ENCODE data around the gene SCN1B.

Gene SCN1B

GRCh38 chr19:35030257-35031071 is at the start of gene SCN1B:
Gene SCN1B, plus strand, starts transcription at chr19:35030470. Its CDS starts 351 bp downstream, at chr19:35030821.
- H3K27ac ChIP-seq (ENCODE audit: low read depth in 2 of 2, low read length in 2 of 2): no peak within 1 kb of the TSS

DNA sequence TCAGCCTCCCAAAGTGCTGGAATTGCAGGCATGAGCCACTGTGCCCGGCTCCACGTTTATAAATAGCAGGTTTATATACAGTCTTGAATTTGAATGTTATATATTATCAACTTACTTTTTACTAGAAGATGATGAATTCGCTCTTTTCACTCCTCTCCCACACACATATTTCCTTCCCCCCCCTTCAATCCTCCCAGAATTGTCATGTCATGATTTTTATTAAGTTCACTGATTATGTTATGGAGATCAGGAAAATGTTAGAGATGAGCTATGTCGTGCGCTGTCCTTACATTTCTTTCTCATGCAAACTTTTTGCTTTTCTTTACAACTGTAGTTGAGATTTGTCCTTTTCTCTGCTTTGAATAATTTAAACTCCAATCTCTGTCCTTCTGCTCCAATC is 48.0 kb upstream of the SCN1B start:
- H3K27ac ChIP-seq (ENCODE audit: low read depth in 2 of 2, low read length in 2 of 2): no peak overlapping the region
- no peak overlapping the region for H3K9ac ChIP-seq (ENCODE audit: low read depth in 1 of 2, low read length in 2 of 2)
- peaks cover 0 to 4% of the 10 kb centered on the region in 2 donors for H3K4me1 ChIP-seq (ENCODE audit: control insufficient read depth in 2 of 2, insufficient read depth in 2 of 2, low read length in 2 of 2)
- no peak overlapping the region for H3K4me3 ChIP-seq (ENCODE audit: low read length in 2 of 2)
- H3K36me3 ChIP-seq (ENCODE audit: control insufficient read depth in 2 of 2, insufficient read depth in 2 of 2, low read length in 2 of 2): no peaks in the 10 kb centered on the region
- no peaks in the 10 kb centered on the region for H3K27me3 ChIP-seq (ENCODE audit: control insufficient read depth in 2 of 2, insufficient read depth in 2 of 2, low read length in 2 of 2)
- H3K9me3 ChIP-seq (ENCODE audit: control insufficient read depth in 2 of 2, low read length in 2 of 2): no peaks in the 10 kb centered on the region

More at GRCh38 chr19:35030257-35031071, at the start of gene SCN1B:
- Histone ChIP-seq H3K4me1 (ENCODE audit: control insufficient read depth in 2 of 2, insufficient read depth in 2 of 2, low read length in 2 of 2) (no peaks in the 10 kb centered on the region), H3K27me3 (ENCODE audit: control insufficient read depth in 2 of 2, insufficient read depth in 2 of 2, low read length in 2 of 2) (peaks cover 3 to 10% of the 10 kb centered on the region in 2 donors), H3K9ac (ENCODE audit: low read depth in 1 of 2, low read length in 2 of 2) (no peak within 1 kb of the TSS), H3K4me3 (ENCODE audit: low read length in 2 of 2) (peak within 1 kb of the TSS; percentile 23 to 30), H3K9me3 (ENCODE audit: control insufficient read depth in 2 of 2, low read length in 2 of 2) (no peaks in the 10 kb centered on the region), H3K36me3 (ENCODE audit: control insufficient read depth in 2 of 2, insufficient read depth in 2 of 2, low read length in 2 of 2) (peaks cover 9 to 14% of the 10 kb centered on the region in 2 donors)

GRCh38 chr19:34983786-34984185 is 46.5 kb upstream of the SCN1B start:
- Histone ChIP-seq H3K9me3 (ENCODE audit: control insufficient read depth in 2 of 2, low read length in 2 of 2) (no peaks in the 10 kb centered on the region), H3K27me3 (ENCODE audit: control insufficient read depth in 2 of 2, insufficient read depth in 2 of 2, low read length in 2 of 2) (no peaks in the 10 kb centered on the region), H3K36me3 (ENCODE audit: control insufficient read depth in 2 of 2, insufficient read depth in 2 of 2, low read length in 2 of 2) (no peaks in the 10 kb centered on the region), H3K4me1 (ENCODE audit: control insufficient read depth in 2 of 2, insufficient read depth in 2 of 2, low read length in 2 of 2) (peaks cover 0 to 4% of the 10 kb centered on the region in 2 donors), H3K4me3 (ENCODE audit: low read length in 2 of 2) (no peak overlapping the region), H3K27ac (ENCODE audit: low read depth in 2 of 2, low read length in 2 of 2) (no peak overlapping the region), H3K9ac (ENCODE audit: low read depth in 1 of 2, low read length in 2 of 2) (no peak overlapping the region)

- Histone ChIP-seq H3K4me1 (ENCODE audit: control insufficient read depth in 2 of 2, insufficient read depth in 2 of 2, low read length in 2 of 2) (peaks cover 0 to 4% of the 10 kb centered on the region in 2 donors), H3K36me3 (ENCODE audit: control insufficient read depth in 2 of 2, insufficient read depth in 2 of 2, low read length in 2 of 2) (no peaks in the 10 kb centered on the region), H3K27me3 (ENCODE audit: control insufficient read depth in 2 of 2, insufficient read depth in 2 of 2, low read length in 2 of 2) (no peaks in the 10 kb centered on the region), H3K9ac (ENCODE audit: low read depth in 1 of 2, low read length in 2 of 2) (no peak overlapping the region), H3K9me3 (ENCODE audit: control insufficient read depth in 2 of 2, low read length in 2 of 2) (no peaks in the 10 kb centered on the region), H3K27ac (ENCODE audit: low read depth in 2 of 2, low read length in 2 of 2) (no peak overlapping the region), H3K4me3 (ENCODE audit: low read length in 2 of 2) (no peak overlapping the region)
Observed at GRCh38 chr19:34984287-34984686, 46.0 kb upstream of the SCN1B start.

GRCh38 chr19:34985249-34986022 is 44.8 kb upstream of the SCN1B start:
- Histone ChIP-seq H3K9ac (ENCODE audit: low read depth in 1 of 2, low read length in 2 of 2) (no peak overlapping the region), H3K4me1 (ENCODE audit: control insufficient read depth in 2 of 2, insufficient read depth in 2 of 2, low read length in 2 of 2) (peaks cover 0 to 4% of the 10 kb centered on the region in 2 donors), H3K27ac (ENCODE audit: low read depth in 2 of 2, low read length in 2 of 2) (peak overlapping the region in 1 of 2 donors; percentile 11), H3K27me3 (ENCODE audit: control insufficient read depth in 2 of 2, insufficient read depth in 2 of 2, low read length in 2 of 2) (no peaks in the 10 kb centered on the region), H3K9me3 (ENCODE audit: control insufficient read depth in 2 of 2, low read length in 2 of 2) (no peaks in the 10 kb centered on the region), H3K36me3 (ENCODE audit: control insufficient read depth in 2 of 2, insufficient read depth in 2 of 2, low read length in 2 of 2) (no peaks in the 10 kb centered on the region), H3K4me3 (ENCODE audit: low read length in 2 of 2) (no peak overlapping the region)

GRCh38 chr19:34988119-34988518 is 42.2 kb upstream of the SCN1B start:
- no peak overlapping the region for H3K9ac ChIP-seq (ENCODE audit: low read depth in 1 of 2, low read length in 2 of 2)
- H3K4me1 ChIP-seq (ENCODE audit: control insufficient read depth in 2 of 2, insufficient read depth in 2 of 2, low read length in 2 of 2): peaks cover 0 to 4% of the 10 kb centered on the region in 2 donors
- no peaks in the 10 kb centered on the region for H3K9me3 ChIP-seq (ENCODE audit: control insufficient read depth in 2 of 2, low read length in 2 of 2)
- no peaks in the 10 kb centered on the region for H3K36me3 ChIP-seq (ENCODE audit: control insufficient read depth in 2 of 2, insufficient read depth in 2 of 2, low read length in 2 of 2)
- no peak overlapping the region for H3K4me3 ChIP-seq (ENCODE audit: low read length in 2 of 2)
- no peak overlapping the region for H3K27ac ChIP-seq (ENCODE audit: low read depth in 2 of 2, low read length in 2 of 2)
- no peaks in the 10 kb centered on the region for H3K27me3 ChIP-seq (ENCODE audit: control insufficient read depth in 2 of 2, insufficient read depth in 2 of 2, low read length in 2 of 2)

DNA sequence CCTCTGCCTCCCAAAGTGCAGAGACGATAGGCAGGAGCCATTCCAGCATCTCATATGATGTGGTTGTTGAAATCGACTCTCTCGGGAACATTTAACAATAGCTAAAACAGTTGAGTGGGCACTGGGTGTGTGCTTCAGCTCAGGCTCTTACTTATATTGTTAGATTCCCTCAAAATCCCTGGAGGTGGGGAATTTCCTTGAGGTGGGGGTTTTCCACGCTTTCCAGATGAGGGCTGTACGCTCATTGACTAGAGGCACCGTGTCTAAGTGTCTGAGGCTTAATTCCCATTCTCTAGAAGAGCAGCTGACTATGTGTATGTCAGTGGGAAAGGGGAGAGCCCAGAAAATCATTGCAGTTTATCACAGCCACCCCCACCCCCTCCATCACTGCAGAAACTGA is 41.0 kb upstream of the SCN1B start:
- H3K4me3 ChIP-seq (ENCODE audit: low read length in 2 of 2): no peak overlapping the region
- H3K4me1 ChIP-seq (ENCODE audit: control insufficient read depth in 2 of 2, insufficient read depth in 2 of 2, low read length in 2 of 2): peaks cover 2 to 6% of the 10 kb centered on the region in 2 donors
- no peak overlapping the region for H3K9ac ChIP-seq (ENCODE audit: low read depth in 1 of 2, low read length in 2 of 2)
- no peaks in the 10 kb centered on the region for H3K36me3 ChIP-seq (ENCODE audit: control insufficient read depth in 2 of 2, insufficient read depth in 2 of 2, low read length in 2 of 2)
- no peaks in the 10 kb centered on the region for H3K9me3 ChIP-seq (ENCODE audit: control insufficient read depth in 2 of 2, low read length in 2 of 2)
- H3K27me3 ChIP-seq (ENCODE audit: control insufficient read depth in 2 of 2, insufficient read depth in 2 of 2, low read length in 2 of 2): no peaks in the 10 kb centered on the region
- H3K27ac ChIP-seq (ENCODE audit: low read depth in 2 of 2, low read length in 2 of 2): no peak overlapping the region

GRCh38 chr19:34990578-34991192 is 39.6 kb upstream of the SCN1B start:
- H3K9ac ChIP-seq (ENCODE audit: low read depth in 1 of 2, low read length in 2 of 2): no peak overlapping the region
- H3K4me3 ChIP-seq (ENCODE audit: low read length in 2 of 2): no peak overlapping the region
- H3K36me3 ChIP-seq (ENCODE audit: control insufficient read depth in 2 of 2, insufficient read depth in 2 of 2, low read length in 2 of 2): no peaks in the 10 kb centered on the region
- H3K27ac ChIP-seq (ENCODE audit: low read depth in 2 of 2, low read length in 2 of 2): no peak overlapping the region
- no peaks in the 10 kb centered on the region for H3K27me3 ChIP-seq (ENCODE audit: control insufficient read depth in 2 of 2, insufficient read depth in 2 of 2, low read length in 2 of 2)
- H3K9me3 ChIP-seq (ENCODE audit: control insufficient read depth in 2 of 2, low read length in 2 of 2): no peaks in the 10 kb centered on the region
- peaks cover 14 to 17% of the 10 kb centered on the region in 2 donors for H3K4me1 ChIP-seq (ENCODE audit: control insufficient read depth in 2 of 2, insufficient read depth in 2 of 2, low read length in 2 of 2)

DNA sequence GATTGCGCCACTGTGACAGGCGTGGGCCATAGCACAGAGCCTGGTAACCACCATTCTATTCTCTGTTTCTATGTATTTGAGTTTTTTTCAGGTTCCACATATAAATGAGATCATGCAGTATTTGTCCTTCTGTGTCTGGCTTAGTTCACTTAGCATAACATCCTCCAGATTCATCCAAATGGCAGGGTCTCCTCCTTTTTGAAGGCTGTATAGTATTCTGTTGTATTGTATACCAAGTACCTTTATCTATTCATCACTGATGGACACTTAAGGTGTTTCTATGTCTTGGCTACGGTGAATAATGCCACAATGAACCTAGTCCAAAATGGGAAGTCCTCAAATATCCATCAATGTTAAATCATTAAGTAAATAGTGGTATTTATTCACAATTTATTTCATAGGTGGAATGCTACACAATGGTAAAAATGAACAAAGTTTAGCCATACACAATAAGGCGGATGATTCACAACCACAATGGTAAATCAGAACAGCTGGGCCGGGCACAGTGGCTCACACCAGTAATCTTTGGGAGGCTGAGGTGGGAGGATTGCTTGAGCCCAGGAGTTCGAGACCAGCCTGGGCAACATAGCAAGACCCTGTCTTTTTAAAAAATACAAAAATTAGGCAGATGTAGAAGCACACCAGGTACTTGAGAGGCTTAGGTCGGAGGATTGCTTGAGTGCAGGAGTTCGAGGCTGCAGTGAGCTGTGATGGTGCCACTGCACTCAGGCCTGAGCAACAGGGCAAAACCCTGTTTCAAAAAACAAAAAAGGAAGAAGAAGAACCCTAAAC is 38.5 kb upstream of the SCN1B start:
- Histone ChIP-seq H3K27ac (ENCODE audit: low read depth in 2 of 2, low read length in 2 of 2) (no peak overlapping the region), H3K27me3 (ENCODE audit: control insufficient read depth in 2 of 2, insufficient read depth in 2 of 2, low read length in 2 of 2) (no peaks in the 10 kb centered on the region), H3K36me3 (ENCODE audit: control insufficient read depth in 2 of 2, insufficient read depth in 2 of 2, low read length in 2 of 2) (no peaks in the 10 kb centered on the region), H3K9me3 (ENCODE audit: control insufficient read depth in 2 of 2, low read length in 2 of 2) (no peaks in the 10 kb centered on the region), H3K4me1 (ENCODE audit: control insufficient read depth in 2 of 2, insufficient read depth in 2 of 2, low read length in 2 of 2) (peaks cover 20 to 21% of the 10 kb centered on the region in 2 donors), H3K4me3 (ENCODE audit: low read length in 2 of 2) (no peak overlapping the region), H3K9ac (ENCODE audit: low read depth in 1 of 2, low read length in 2 of 2) (no peak overlapping the region)

Measured in mucosa of rectum (tissue), 2 donors.